GM18861 (cell line): ENCODE measurements around the gene C1orf21.

ENCODE experiments used
- ATAC-seq: cut with Tn5 transposase; IDR thresholded peaks from one replicate; pipeline ENCODE4 v1.9.1; 2021; ENCODE audit not compliant: unreplicated experiment

The C1orf21 gene

DNA sequence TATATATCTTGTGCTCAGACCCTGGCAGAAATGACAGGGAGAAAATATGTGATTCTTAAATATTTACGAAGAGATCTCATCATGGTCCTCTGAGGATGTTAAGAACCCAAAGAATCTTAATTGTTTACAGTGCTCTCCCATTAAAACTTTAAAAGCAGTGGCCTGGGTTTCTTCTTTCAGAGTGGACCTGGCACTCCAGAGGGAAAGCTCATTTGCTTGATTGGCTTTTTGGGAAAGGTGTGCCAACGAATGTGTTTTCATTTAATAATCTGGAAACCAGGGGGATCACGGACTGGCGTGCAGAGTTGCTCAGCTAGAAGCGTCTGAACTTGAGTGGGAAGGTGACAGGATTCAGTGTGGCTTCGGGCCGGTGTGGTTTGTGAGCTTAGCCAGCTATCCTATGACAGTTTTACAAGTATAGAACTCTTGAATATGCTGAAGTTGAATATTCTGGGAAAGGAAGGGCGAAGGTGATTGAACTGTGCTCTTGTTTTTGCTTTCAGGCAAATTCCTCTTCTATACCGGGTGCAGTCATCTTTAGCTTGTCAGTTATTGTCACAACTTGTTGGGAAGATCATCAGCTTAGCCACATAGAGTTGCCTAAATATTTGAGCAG lies 154.8 kb downstream of the C1orf21 start:
- ATAC-seq, result no peak

DNA sequence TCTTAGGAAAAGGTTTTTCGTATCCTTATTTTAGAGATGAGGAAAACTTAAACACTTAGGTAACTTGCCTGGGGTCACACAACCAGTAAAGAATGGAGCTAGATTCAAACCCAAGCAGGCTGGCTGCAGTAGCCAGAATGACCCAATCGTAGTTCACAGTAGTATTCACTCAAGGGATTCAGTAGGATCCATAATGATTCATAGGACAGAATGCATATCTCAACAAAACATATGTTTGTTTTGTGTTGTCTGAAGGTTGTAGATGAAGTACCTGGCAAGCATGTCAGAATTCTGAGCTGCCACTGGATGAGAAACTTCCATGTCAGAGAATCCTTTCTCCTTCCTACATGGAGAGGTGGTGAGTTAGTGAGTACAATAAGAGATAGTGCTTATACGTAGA lies 155.5 kb downstream of the C1orf21 start:
- no peak for ATAC-seq

DNA sequence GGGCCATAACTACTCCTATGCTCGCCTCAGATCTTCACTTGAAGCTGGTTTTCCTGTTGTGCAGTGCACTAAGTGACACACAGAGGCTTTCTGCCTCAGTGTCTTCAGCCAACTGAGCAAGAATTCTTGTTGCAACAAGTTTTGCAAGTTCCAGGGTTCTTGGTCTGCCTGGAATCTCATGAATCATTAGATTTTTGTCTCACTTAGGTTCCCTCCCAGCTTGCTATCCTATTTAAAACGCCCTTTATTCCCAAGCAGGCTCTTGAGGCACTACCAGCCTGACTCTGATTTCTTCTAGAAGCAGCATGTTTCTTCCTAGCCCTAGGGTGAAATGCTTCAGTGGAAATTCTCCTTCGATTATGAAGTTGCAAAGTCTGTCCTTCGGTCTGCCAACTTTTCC lies 158.8 kb downstream of the C1orf21 start:
- ATAC-seq, result no peak

DNA sequence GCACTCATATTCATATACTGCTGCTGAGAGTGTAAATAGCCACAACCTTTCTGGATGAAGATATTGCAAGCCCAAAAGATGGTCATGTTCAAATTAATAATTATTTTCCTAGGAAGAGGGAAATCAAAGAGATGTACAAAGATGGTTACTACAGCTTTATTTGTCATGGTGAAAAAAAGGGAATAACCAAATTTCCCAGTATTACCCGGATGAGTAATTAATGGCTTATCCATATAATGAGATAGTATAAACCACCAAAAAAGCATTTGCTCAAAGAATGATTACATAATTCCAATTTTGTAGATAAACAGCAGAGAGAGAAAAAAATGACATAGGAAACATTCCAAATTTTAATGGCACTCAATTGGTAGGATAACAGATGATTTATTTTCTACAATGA lies 165.6 kb downstream of the C1orf21 start:
- ATAC-seq, result no peak

DNA sequence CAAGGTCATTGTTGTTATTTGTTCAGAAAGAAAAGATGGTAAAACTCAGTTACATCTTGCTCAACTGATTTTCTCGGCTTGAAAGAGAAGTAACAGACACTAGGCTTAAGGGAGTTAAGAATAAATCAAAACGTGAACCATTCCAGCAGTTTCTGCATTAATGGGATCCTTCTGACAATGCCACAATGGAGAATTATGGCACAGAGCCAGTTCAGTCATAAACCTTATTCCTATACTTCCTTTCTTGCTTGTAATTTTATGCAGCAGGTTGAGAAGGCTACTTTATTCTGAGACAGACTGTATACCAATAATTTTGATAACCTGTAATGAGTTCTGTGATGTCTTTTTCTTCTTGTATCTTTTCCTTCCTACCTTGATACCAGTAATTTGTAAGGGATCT lies 167.0 kb downstream of the C1orf21 start:
- ATAC-seq, result no peak

DNA sequence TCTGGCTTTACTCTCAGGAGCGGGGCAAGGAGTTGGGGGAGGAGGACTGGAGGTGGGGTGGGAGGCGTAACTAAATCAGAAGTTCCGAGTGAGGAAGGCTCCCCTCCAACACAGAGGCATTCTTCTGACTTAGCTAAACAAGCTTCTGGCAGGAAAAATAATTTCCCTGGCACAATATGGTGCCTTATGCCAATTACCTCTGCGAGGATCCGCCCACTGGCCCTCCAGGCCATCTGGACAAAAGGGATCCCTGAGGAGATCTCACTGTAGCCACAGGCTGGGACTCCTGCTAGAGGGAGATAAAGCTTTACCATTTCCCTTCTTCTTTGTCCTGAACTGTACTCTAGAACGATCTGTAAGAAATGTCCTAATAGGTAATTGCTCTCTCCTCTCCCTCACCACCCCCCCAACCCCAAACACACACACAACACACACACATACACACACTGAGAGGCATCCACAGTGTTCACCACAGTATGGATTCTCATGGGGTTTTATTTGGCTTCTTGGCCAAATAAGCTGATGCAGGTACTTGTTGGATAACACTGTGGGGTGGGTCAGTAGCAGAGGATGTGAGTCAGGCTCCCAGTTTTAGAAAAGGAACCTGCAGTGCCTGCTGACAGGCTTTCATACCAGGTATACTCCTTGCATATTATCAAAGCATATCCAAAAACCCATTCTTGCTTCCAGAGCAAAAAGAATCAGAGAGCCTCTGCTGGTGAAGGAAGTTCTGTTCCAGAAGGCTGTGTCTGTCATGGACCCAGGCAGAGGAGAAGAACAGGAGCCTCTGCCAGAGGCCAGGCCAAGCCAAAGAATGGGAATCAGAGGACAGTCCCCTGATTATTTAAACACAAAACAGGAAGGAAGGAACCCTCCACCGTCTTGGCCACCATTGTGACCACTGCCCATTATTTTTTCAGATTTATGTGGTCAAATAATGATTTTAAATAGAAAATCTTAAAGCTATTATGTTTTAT lies 169.1 kb downstream of the C1orf21 start:
- no peak for ATAC-seq

DNA sequence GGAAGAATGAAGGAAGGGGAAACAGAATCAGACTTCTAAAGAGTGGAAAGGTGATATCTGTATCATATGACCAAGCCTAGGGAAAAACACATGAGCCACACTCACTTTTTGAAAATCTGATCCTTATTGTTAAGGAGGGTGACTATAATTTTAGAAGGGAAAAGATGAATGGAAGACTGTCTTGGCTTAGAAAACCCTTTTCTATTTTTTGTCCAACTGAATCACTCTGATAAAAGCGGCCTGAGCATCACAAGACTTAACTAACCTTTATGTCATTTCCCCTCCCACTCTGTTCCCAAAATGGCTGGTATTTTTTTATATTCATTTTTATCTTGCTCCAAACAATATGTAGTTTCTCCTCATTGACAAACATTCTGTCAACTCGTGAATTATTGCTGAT lies 169.8 kb downstream of the C1orf21 start:
- no peak for ATAC-seq

DNA sequence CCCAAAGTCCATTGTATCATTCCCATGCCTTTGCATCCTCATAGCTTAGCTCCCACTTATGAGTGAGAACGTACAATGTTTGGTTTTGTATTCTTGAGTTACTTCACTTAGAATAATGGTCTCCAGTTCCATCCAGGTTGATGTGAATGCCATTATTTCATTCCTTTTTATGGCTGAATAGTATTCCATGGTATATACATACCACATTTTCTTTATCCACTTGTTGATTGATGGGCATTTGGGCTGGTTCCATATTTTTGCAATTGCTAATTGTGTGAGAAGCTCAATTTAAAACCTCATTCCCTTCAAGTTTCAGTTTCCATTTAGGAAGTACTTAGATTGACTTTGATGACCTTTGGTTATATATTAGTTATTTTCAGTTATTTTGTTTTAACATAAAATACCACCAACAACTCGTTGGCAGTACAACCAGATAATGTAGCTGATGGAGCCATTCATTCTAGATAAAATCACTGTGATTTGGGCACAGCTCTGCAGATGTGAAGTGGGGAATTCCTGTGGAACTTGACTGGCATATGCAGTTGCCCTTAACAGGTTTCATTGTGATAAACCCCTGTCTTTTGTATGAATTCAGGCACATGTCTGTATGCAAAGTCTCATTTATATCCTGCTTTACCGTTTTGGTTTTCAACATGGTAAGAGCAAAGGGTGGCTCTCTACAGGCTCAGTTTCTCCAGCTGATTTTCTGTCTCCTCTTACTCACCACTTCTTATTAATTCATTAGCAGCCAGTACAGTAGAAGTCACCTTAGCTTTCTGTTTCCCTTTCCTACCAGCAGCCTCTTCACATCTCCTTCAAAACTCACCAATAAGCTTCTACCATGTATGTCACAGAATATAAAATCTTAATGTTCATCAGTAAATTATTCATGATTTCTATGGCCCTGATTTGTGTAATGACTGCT lies 170.9 kb downstream of the C1orf21 start:
- no peak for ATAC-seq

DNA sequence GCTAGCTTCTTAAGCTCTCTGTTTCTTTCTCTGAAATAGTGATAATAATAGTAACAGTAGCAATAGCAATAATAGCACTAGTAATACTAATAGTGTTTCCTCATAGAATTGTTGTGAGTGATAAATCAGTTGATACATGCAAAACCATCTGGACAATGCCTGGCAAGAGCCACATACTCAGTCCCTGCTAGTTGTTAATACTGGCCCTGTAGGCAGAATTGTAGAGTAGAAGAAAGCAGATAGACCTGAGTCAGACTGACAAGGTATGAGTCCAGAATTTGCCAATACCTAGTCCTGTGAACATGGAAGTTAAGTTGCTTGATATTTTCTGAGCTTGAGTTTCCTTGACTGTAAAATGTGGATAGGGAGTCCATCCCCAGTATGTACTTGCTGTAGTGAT lies 171.9 kb downstream of the C1orf21 start:
- ATAC-seq, result no peak

DNA sequence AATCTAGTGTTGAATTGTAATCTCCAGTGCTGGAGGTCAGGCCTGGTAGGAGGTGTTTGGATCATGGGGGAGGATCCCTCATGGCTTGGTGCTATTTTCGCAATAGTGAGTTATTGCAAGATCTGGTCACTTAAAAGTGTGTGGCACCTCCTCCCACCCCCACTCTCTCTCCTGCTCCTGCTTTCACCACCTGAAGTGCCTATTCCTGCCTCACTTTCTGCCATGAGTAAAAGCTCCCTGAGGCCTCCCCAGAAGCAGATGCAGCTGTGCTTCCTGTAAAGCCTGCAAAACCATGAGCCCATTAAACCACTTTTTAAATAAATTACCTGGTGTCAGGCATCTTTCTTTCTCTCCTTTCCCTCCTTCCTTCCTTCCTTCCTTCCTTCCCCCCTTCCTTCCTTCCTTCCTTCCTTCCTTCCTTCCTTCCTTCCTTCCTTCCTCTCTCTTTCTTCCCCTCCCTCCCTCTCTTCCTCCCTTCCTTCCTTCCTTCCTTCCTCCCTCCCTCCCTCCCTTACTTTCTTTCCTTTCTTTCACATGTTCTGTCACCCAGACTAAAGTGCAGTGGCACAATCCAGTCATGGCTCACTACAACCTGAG lies 172.4 kb downstream of the C1orf21 start:
- ATAC-seq, result no peak

DNA sequence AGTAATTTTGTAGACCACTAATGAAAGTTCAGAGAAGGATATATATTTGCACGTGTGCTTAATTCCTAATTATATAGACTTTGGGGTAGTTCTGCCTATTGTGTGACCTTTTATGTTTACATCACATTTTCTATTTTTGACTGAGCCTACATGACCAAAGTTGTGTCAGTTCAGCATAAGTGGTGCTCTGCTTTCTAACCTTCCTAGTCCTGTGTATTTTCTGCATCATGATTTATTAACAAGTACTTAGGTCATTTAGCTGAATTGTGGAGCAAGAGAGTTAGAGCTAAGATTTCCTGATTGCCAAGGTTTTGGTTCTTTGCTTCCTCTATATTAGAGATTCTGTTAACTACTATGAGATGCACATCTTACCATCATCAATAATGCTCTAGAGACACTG lies 176.0 kb downstream of the C1orf21 start:
- ATAC-seq, result no peak

DNA sequence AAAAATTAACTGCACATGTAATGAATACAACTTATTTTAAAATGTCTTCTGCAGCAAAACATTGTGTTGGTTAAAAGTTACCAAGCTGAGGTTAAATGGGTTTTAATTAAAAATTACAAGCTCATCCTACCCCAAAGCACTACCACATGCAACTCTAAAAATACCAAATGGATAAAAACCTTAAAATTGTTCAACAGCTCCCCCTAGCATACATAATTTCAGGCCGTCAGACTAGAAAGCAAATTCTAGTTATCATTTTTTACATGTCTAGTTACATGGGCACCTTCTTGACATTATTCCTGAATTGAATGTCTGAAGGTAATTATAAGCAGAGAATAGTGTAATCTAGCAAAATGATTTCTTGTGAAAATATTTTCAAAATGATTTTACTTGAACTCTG lies 176.5 kb downstream of the C1orf21 start:
- no peak for ATAC-seq

DNA sequence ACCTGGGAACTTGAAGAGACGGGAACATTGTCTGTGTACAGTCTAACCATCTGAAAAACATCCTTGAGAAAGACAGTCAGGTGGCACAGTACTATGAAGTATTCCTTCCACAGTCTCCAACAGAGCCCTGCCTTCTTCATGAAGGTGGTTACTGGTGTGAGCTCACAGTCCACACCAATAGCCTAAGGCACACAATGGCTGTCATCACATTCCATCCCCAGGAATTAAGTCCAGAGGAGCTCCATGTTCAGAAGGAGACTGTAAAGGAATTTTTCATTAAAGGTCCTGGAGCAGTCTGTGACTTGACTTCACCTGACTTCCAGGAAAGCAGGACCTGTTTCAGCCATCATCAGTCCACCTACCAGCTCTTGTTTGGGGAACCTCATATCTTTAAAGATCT lies 180.2 kb downstream of the C1orf21 start:
- no peak for ATAC-seq

DNA sequence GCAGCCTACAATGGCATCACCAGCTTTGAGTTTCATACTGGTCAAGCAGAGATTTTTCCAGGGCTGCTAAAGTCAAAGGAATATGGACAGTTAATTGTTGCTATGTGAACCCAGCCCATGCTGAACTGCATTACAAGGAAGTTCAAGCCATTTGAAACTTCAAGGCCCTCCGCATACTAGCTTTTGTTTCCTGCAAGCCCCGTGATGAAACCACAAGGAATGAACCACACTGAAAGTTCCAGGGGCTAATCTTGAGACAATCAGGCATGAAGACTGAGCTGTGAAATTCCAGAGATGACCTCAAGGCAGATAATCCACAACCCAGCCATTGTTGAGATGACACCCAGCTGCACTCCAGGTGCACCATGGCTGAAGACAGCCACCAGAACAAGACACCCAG lies 180.8 kb downstream of the C1orf21 start:
- ATAC-seq, result no peak

DNA sequence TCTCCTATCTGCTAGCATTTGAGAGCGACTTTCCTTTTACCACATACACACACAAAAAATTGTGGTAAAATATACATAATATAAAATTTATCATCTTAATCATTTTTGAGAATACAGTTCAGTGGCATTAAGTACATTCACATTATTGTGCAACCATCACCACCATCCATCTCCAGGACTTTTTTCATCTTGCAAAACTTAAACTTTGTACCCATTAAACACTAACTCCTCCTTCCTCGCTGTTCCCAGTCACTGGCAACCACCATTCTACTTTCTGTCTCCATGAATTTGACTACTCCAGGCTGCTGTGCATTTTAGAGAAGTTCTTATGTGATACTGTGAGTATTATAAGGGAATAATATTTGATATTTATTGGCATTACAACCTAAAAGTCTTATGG lies 181.3 kb downstream of the C1orf21 start:
- no peak for ATAC-seq

DNA sequence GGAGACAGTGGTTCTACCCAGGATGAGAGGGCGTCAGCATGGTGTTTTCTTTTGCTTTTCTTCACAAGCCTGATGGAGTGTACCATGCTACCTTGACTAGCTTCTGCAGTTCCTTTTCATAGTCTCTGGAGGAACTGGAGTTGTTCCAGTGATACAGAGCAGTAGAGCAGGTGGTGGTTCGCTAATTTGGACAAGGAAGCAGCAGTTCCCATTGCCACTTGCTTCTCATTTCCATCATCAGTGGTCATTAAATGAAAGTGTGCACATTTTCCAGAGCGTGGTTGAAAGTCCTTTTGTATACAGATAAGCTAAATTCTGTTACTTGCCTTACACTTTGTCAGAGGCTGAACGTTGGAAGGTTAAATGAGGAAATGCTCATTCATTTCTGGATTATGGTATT lies 182.3 kb downstream of the C1orf21 start:
- no peak for ATAC-seq

DNA sequence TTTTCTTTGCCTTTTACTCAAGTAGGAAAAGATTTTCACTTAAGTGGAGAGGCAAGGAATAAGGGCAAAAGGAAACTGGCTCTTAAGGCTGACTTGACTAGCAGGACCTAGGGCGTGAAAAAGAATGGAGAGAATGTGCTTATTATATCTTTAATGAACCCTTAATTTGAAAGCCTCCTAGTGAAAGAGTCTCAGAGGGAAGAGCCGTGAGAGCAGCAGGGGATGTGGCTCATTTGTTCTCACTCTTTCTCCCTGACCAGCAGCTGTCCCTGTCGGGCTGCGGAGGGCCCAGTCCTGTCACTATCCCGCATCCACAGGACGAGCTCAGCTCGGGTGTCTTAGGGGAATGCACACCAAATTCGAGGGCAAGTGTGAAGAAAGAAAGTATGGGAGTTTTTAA lies 187.8 kb downstream of the C1orf21 start:
- no peak for ATAC-seq

DNA sequence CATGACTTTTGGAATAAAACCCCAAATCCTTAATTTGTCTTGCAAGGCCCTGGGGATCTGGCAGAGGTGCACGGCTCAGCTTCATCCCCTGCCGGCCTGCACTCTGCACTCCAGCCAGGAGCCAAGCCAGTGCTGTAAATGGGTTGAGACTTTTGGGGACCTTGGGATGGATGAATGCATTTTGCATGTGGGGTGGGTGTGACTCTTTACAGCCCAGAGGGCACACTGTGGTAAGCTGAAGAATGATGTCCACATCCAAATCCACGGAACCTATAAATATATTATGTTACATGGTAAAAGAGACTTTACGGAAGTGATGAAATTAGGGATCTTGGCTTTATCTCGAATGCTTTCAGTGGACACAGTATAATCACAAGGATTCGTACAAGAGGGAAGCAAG lies 190.0 kb downstream of the C1orf21 start:
- no peak for ATAC-seq

DNA sequence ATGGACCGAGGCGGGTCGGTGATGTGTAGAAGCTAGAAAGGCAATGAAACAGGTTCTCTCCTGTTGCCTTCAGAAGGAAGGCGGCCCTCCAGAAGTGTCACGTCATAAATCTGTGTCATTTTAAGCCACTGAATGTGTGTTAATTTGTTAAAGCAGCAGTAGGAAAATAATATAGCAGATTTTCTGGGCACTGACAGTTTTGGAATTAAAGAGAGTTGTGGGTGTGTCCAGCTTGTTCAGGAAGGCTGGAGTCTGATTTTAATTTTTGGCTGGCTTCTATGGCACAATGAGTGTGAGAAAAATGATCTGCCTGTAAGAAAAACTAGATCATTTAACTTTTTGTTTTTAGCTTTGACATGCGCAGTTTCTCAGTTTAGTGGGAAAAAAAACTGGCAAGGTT lies 190.5 kb downstream of the C1orf21 start:
- ATAC-seq, result no peak

DNA sequence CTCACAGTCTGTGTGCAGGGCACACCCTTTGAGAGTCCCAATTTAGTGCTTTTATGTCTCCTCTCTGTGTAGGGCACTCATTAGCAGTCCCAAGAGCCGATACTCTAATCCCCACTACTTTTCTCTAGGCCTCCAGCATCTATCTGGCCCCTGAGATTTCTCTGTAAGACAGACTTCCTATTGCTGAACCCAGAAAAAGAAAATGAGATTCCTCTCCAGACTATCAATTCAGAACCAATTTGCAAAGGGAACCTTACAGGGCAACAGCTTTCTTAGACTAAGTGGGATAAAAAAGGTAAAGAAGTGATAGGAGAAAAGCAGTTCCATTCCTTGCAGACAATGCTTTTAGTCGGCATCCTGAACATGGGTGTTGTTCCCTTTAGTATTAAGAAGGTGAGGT lies 195.6 kb downstream of the C1orf21 start:
- no peak for ATAC-seq

DNA sequence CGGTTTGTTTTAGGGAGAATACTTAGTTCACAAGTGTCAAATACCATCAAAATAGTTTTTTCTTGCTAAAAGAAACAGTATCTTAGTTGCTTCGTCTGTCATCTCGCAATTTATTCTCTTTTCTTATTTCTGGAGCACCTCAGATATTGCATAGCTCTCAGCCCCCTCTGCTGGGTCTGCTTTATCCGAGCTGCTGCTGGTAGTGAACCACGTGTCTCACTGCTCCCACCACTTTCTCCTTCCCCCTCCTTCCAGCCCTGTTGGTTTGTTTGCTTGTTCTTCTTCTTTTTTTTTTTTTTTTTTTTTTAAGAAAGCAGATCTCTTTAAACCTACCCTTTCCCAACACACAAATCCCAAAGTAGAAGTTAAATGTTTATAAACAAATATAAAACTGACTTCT lies 197.0 kb downstream of the C1orf21 start:
- ATAC-seq, result no peak
